Activated T-helper 17 cell treated with anti-CD3 and anti-CD28 coated beads, Interleukin-2, amount 50 U/mL, for 72 hours (primary cell): ENCODE measurements around the gene PHAX. TPM values are rescaled to one million over a fixed set of nuclear protein-coding genes. Genes with fewer than 3 reads are reported as not detected.
"Not testable (repeated sequence)": the region's sequence is repeated elsewhere in the genome, so short reads cannot be mapped to it uniquely, and the experiment has no call there.

ENCODE experiments used
- ATAC-seq: fragments of 150-1000 bp; cut with Tn5 transposase; replicated peaks from 2 replicates; pipeline ENCODE4 v1.10.0; 2021; ENCODE audit warnings: mild to moderate bottlenecking, moderate library complexity
- H3K27ac Mint-ChIP-seq: one replicate; pipeline ENCODE4 v1.8.0; 2022; ENCODE audit warnings: mixed read lengths
- H3K27me3 Mint-ChIP-seq: one replicate; pipeline ENCODE4 v1.8.0; 2022; ENCODE audit warnings: mixed read lengths
- H3K36me3 Mint-ChIP-seq: one replicate; pipeline ENCODE4 v1.8.0; 2022; ENCODE audit warnings: low read depth, mild to moderate bottlenecking, mixed read lengths
- H3K4me1 Mint-ChIP-seq: one replicate; pipeline ENCODE4 v1.8.0; 2022; ENCODE audit warnings: mixed read lengths
- H3K4me3 Mint-ChIP-seq: one replicate; pipeline ENCODE4 v1.8.0; 2022; ENCODE audit warnings: mild to moderate bottlenecking, mixed read lengths
- H3K9me3 Mint-ChIP-seq: one replicate; pipeline ENCODE4 v1.8.0; 2022; ENCODE audit warnings: mixed read lengths
- total RNA-seq, 2 donors: library from RNA; stranded (reverse); gene quantifications; one replicate each; pipeline ENCODE4 v1.2.3, GENCODE V29; 2022

The PHAX gene
- total RNA-seq, 2 donors from 2014 or later: 30.5 to 38.6 TPM

DNA sequence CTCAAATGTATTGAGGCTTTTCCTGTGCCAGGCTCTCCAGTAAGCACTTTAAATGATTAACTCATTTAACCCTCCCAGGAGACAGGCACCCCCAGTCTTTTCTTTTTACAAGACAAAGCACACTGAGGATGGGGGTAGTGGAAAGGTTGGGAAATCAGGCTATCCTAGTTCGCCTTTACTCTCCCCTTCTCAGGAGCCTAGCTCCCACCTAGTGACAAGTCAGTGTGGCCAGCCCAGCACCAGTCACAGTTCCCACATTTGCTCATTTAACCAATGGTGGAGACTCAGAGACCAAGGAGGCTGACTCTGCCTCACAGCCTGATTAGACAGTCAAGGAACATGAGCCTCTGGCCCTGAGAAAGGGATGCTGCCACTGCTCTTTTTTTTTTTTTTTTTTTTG, 9.2 kb upstream of the PHAX start:
- Mint-ChIP-seq H3K36me3 (no peaks in the 10 kb centered on the region), H3K4me1 (peaks cover 7% of the 10 kb centered on the region), H3K27me3 (peaks cover 11% of the 10 kb centered on the region), H3K27ac (no peak overlapping the region), H3K4me3 (no peak overlapping the region), H3K9me3 (no peaks in the 10 kb centered on the region)
- ATAC-seq: no peak

DNA sequence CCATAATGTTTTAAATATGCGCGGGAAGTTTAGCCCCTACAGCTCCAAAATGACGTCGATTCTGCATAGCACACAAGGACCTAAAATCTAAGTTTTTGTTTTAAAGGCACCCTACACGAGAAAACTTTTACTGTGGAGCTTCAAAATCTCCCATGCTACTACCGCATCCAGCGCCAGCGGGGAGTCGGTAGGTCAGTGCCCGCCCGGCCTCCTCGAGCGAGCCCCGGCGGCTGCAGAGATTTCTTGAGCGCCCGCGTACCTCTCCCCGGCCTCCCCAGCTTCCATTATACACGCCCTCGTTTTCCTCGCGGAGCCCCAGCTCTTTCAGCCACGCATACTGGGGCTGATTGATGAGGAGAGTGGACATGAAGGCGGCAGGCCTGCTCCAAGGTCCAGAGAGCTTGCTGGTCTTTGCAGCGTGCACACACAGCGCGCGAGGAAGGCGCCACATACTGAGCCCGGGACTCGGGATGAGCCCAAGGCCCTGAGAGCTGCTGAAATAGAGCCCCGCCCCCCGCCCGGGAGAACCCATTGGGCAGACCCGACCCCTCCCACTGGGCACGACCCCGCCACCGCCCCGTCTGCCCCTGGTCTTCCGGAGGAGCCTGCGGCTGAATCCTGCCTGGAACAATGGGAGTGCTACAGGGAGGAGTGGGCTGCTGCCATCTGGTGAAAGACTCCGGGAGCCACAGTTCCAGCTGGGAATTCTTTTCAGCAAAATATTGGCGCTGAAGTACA, 5.8 kb upstream of the PHAX start, which contains the start of gene ALDH7A1:
TSS of gene ALDH7A1 (minus strand) at position 472 of the 738 bp plus-strand sequence. CDS start at position 451, 21 bp downstream.
- Mint-ChIP-seq H3K9me3 (no peaks in the 10 kb centered on the region), H3K4me3 (peak within 1 kb of the TSS; percentile 84), H3K36me3 (no peaks in the 10 kb centered on the region), H3K4me1 (peaks cover 7% of the 10 kb centered on the region), H3K27ac (peak within 1 kb of the TSS; percentile 76), H3K27me3 (peaks cover 11% of the 10 kb centered on the region)
- peak; percentile 89 for ATAC-seq

- peak overlapping the region; percentile 84 for H3K4me3 Mint-ChIP-seq
- peaks cover 11% of the 10 kb centered on the region for H3K27me3 Mint-ChIP-seq
- peak overlapping the region; percentile 33 for H3K27ac Mint-ChIP-seq
- H3K4me1 Mint-ChIP-seq: peaks cover 7% of the 10 kb centered on the region
- H3K9me3 Mint-ChIP-seq: no peaks in the 10 kb centered on the region
- ATAC-seq: no peak
- no peaks in the 10 kb centered on the region for H3K36me3 Mint-ChIP-seq
Measured at GRCh38 chr5:126595486-126596083, 5.2 kb upstream of the PHAX start.

- Mint-ChIP-seq H3K4me3 (no peak overlapping the region), H3K36me3 (peaks cover 6% of the 10 kb centered on the region), H3K4me1 (peaks cover 7% of the 10 kb centered on the region), H3K27ac (no peak overlapping the region), H3K9me3 (no peaks in the 10 kb centered on the region), H3K27me3 (peaks cover 11% of the 10 kb centered on the region)
- no peak for ATAC-seq
Measured at GRCh38 chr5:126597156-126597555, 3.6 kb upstream of the PHAX start.

DNA sequence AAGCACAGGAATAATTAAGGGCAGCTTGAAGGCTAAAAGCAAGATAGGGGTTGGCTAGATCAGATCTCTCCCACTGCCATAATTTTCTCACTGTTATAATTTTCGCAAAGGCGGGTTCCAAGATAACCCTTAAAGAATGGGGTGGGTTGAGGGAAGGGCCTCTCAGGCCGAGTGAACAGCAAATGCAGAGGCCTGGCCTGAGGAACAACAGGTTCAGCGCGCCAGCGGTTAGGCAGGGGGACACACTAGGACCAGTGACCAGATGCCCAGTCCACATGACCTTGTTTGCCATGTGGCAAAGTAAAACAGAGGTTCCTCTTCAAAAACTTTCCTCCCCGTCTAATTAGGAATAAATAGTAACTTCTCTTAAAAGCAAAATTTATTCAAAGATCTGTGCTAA, 1.2 kb upstream of the PHAX start:
- Mint-ChIP-seq H3K36me3 (peaks cover 28% of the 10 kb centered on the region), H3K4me3 (no peak overlapping the region), H3K4me1 (peaks cover 7% of the 10 kb centered on the region), H3K27me3 (no peaks in the 10 kb centered on the region), H3K27ac (no peak overlapping the region), H3K9me3 (no peaks in the 10 kb centered on the region)
- no peak for ATAC-seq

DNA sequence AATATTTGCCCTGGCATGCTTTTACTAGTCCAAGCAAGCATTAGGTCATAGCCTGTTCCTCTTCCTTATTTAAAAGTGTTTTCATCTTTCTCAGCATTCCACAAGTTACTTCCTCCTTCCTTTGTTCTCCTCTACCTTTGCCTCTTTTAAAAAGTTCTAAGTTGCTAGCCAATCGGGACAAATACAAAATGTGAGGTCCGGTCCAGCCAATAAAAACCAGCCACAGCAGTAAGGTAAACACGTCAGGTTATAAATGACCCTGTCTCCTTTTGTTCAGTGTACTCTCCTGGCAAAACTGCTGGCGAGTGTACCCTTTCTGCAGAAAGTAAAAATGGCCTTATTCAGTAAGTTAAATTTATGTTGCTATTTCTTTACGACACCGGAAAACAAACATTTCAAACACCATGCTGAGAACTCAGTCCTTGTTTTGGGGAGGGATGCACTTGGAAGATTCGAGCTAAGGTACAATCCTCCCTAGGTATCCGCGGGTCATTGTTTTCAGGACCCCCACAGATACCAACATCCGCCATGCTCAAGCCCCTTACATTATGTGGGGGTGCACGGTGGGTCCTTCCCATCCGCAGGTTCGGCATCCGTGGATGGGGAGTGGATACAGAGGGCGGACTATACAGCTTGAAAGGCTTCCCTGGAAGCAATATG, 646 bp upstream of the PHAX start:
- Mint-ChIP-seq H3K27ac (peak overlapping the region; percentile 70), H3K4me3 (peak overlapping the region; percentile 71), H3K36me3 (peaks cover 34% of the 10 kb centered on the region)
- ATAC-seq, H3K27me3 Mint-ChIP-seq, H3K9me3 Mint-ChIP-seq, H3K4me1 Mint-ChIP-seq: not testable (repeated sequence)

- Mint-ChIP-seq H3K4me3 (peak overlapping the region; percentile 13), H3K27ac (no peak overlapping the region), H3K9me3 (no peaks in the 10 kb centered on the region), H3K4me1 (peaks cover 12% of the 10 kb centered on the region), H3K36me3 (peaks cover 67% of the 10 kb centered on the region), H3K27me3 (no peaks in the 10 kb centered on the region)
- ATAC-seq: no peak
Measured at GRCh38 chr5:126603402-126603991, 2.8 kb downstream of the PHAX start.

DNA sequence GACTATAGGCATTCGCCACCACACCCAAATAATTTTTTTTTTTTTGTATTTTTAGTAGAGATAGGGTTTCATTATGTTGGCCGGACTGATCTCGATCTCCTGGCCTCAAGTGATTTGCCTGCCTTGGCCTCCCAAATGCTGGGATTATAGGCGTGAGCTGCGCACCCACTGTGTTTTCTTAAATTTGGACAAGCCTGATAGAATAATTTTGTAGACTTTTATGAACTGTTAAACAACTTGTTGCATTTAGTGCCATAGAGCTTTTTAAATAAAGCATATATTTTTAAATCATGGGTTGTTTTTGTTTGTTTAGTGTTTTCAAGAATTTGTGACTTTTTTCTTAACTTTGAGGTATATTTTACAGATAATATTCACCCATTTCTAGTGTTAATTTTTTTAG, 4.8 kb downstream of the PHAX start:
- peaks cover 88% of the 10 kb centered on the region for H3K36me3 Mint-ChIP-seq
- no peaks in the 10 kb centered on the region for H3K27me3 Mint-ChIP-seq
- H3K27ac Mint-ChIP-seq: peak overlapping the region; percentile 44
- H3K4me1 Mint-ChIP-seq: peaks cover 12% of the 10 kb centered on the region
- ATAC-seq: no peak
- no peaks in the 10 kb centered on the region for H3K9me3 Mint-ChIP-seq
- peak overlapping the region; percentile 46 for H3K4me3 Mint-ChIP-seq

DNA sequence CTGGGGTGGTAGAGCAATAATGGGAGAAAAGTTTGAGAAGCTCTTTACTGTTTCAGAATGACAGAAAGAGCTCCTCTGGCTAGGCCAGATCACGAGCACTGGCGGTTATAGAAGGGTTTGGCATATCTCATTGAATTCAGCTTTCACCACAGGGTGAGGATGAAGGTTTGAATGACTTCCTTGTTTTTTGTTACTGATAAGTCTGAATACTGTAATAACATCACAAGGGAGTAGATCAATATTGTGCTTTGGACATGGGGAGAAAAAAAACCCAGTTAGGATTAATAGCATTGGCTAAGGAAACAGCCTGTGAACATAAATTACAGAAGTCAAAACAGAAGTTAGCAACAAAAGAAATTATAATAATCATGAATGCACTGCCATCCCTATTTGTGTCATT, 9.4 kb downstream of the PHAX start:
- H3K9me3 Mint-ChIP-seq: no peaks in the 10 kb centered on the region
- peaks cover 13% of the 10 kb centered on the region for H3K4me1 Mint-ChIP-seq
- H3K4me3 Mint-ChIP-seq: no peak overlapping the region
- no peak overlapping the region for H3K27ac Mint-ChIP-seq
- H3K27me3 Mint-ChIP-seq: no peaks in the 10 kb centered on the region
- ATAC-seq: no peak
- peaks cover 99% of the 10 kb centered on the region for H3K36me3 Mint-ChIP-seq

DNA sequence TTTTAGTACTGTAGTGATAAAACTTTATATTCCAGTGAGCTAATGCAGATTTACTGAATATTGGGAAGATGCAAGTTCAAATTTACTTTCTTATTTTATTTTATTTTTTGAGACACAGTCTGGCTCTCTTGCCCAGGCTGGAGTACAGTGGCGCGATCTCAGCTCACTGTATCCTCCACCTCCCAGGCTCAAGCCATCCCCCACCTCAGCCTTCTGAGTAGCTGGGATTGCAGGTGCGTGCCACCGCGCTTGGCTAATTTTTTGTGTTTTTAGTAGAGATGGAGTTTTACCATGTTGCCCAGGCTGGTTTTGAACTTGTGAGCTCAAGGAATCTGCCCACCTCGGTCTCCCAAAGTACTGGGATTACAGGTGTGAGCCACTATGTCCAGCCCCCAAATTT, 9.9 kb downstream of the PHAX start:
- H3K27me3 Mint-ChIP-seq: no peaks in the 10 kb centered on the region
- H3K27ac Mint-ChIP-seq: no peak overlapping the region
- peaks cover 13% of the 10 kb centered on the region for H3K4me1 Mint-ChIP-seq
- H3K9me3 Mint-ChIP-seq: no peaks in the 10 kb centered on the region
- no peak for ATAC-seq
- no peak overlapping the region for H3K4me3 Mint-ChIP-seq
- H3K36me3 Mint-ChIP-seq: peaks cover 99% of the 10 kb centered on the region

- ATAC-seq: no peak
- H3K9me3 Mint-ChIP-seq: no peaks in the 10 kb centered on the region
- no peaks in the 10 kb centered on the region for H3K27me3 Mint-ChIP-seq
- H3K4me3 Mint-ChIP-seq: no peak overlapping the region
- H3K27ac Mint-ChIP-seq: no peak overlapping the region
- H3K36me3 Mint-ChIP-seq: peaks cover 96% of the 10 kb centered on the region
- H3K4me1 Mint-ChIP-seq: peaks cover 7% of the 10 kb centered on the region
Measured at GRCh38 chr5:126613941-126614592, 13.3 kb downstream of the PHAX start.

DNA sequence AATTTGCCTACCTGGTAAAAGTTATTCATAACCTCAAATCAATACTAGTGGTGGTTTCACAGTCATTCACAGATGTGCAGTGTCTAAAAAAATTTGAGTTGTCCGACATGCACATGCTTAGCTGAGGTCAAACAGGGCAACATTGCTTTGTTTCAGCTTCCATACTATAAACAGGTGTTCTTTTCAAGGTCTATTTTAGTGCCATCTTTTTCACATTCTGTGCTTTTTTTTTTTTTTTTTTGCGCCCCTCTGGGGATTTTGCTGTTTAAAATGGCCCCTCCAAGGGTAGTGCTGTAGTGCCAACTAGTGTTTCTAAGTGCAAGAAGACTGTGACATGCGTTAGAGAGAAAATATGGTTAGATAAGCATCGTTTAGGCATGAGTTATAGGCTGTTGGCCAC, 14.5 kb downstream of the PHAX start:
- Mint-ChIP-seq H3K27me3 (no peaks in the 10 kb centered on the region), H3K4me1 (peaks cover 7% of the 10 kb centered on the region), H3K4me3 (no peak overlapping the region), H3K27ac (no peak overlapping the region), H3K9me3 (no peaks in the 10 kb centered on the region), H3K36me3 (peaks cover 96% of the 10 kb centered on the region)
- no peak for ATAC-seq

DNA sequence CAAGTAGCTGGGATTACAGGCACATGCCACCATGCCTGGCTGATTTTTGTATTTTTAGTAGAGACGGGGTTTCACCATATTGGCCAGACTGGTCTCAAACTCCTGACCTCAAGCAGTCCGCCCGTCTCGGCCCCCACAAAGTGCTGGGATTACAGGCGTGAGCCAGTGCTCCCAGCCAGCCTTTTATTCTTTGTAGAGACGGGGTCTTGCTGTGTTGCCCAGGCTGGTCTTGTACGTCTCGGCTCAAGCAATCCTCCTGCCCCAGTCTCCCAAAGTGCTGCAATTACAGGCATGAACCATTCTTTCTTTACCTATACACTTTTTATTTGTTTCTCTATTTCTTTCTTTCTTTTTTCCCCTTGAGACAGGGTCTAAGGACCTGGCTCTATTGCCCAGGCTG, 16.9 kb downstream of the PHAX start:
- H3K27ac Mint-ChIP-seq, H3K27me3 Mint-ChIP-seq, H3K4me3 Mint-ChIP-seq, ATAC-seq, H3K9me3 Mint-ChIP-seq, H3K4me1 Mint-ChIP-seq: not testable (repeated sequence)
- H3K36me3 Mint-ChIP-seq: peaks cover 95% of the 10 kb centered on the region

DNA sequence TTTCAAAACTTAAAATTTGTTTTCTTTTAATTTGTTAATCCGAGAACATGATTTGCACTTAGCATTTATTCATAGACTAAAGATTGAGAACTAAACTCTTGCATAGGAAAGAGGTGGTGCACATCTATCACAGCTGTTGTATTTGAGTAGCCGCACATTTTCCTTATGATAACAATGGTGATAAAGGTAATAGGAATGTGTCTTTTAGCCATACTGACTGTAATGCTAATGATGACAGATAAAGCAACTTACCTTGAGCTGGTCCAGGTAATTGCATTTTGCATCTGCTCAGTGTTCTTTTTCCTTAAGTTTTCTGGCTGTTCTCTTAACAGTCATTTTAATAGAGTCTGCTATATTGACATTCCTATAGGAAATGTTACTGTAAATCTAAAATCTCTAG, 19.0 kb downstream of the PHAX start:
- Mint-ChIP-seq H3K9me3 (no peaks in the 10 kb centered on the region), H3K27me3 (no peaks in the 10 kb centered on the region), H3K36me3 (peaks cover 95% of the 10 kb centered on the region), H3K4me1 (peaks cover 7% of the 10 kb centered on the region), H3K27ac (no peak overlapping the region), H3K4me3 (no peak overlapping the region)
- ATAC-seq: no peak
